Fibroblast of skin of right quadriceps (primary cell): ENCODE measurements around the gene YIPF6.
"Not testable (repeated sequence)": the region's sequence is repeated elsewhere in the genome, so short reads cannot be mapped to it uniquely, and the experiment has no call there.

Source experiments
- DNase-seq: peaks from one replicate; pipeline ENCODE4 v3.0.0-alpha.2; 2013

YIPF6 gene

GRCh38 chrX:68508799-68509198 is 9.9 kb downstream of the YIPF6 start:
- peak; percentile 0 for DNase-seq

DNA sequence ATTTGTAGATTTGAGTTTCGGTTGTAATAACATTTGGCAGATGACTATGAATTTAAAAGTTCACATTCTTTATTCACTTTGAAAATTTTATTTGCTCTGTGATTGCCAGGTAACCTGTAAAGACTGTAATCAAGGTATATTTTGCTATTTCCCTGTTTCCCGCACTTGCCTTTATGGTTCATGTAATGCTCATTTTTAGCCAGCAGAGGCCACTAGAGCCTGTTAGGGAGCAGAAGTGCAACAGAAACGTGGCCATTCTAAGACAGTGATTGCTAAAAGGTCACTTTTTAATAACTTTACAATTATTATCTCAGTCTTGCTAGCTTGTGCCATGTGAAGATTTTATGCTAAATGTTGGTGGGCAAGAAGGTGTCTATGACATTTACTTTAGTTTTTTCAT is 12.4 kb downstream of the YIPF6 start:
- peak; percentile 18 for DNase-seq

- not testable (repeated sequence) for DNase-seq
These were observed 25.8 kb downstream of the YIPF6 start for GRCh38 chrX:68524680-68525079.

DNA sequence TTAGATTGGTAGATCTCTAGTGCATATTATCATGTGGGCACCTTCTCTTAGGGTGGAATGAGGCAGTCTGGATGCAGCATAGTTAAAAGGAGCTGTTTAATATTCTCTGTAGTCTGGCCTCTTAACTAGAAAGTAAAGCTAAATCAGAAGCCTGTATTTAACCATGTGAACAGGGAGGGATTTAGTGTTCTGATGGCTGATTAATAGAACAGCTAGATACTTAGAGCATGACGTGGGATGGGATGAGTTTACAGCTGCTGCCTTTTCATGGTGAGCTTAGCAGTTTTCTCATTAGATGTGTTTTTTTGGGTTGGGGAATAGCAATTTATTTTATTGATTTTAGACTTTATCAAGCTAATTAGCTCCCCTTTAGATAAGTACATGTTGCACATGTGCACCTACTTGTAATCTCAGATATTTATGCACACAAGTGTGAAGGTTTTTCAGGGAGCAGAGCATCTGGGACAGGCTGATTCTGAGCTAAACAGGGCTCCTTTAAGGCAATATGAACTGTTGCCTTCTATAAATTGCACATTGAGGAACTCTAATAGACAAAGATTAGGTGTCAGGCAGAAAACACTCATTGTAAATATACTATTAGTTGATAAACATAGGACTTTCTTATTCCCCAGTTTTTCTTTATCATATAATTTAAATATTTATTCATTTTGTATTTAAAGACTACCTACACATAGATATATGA is 34.1 kb downstream of the YIPF6 start:
- DNase-seq, result peak; percentile 0

- DNase-seq, result no peak
These were observed 34.8 kb downstream of the YIPF6 start for GRCh38 chrX:68533656-68534055.

- no peak for DNase-seq
These were observed 35.8 kb downstream of the YIPF6 start for GRCh38 chrX:68534691-68535090.

GRCh38 chrX:68536429-68536828 is 37.6 kb downstream of the YIPF6 start:
- no peak for DNase-seq

DNA sequence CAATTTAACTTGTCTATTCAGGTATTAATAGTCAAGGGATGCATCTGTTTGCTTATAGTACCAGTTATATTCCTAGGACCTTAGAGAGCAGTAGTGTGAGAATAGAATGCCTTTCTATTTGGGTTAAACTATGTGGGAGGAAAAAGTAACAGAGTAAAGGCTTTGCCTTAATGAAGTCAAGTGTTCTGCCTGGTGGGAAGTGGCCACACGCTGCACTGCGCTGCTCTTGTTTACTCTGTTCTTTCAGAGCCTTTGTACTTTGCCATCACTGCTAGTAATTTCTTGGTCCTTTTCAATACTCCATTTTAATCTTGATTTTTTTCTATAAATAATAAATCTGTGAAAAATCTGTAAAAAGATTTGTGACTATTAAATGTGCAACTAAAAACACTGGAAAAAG is 38.0 kb downstream of the YIPF6 start:
- no peak for DNase-seq

- no peak for DNase-seq
These were observed 51.3 kb downstream of the YIPF6 start for GRCh38 chrX:68550193-68550592.

GRCh38 chrX:68556036-68556435 is 57.2 kb downstream of the YIPF6 start:
- no peak for DNase-seq

GRCh38 chrX:68557126-68557525 is 58.3 kb downstream of the YIPF6 start:
- not testable (repeated sequence) for DNase-seq

DNA sequence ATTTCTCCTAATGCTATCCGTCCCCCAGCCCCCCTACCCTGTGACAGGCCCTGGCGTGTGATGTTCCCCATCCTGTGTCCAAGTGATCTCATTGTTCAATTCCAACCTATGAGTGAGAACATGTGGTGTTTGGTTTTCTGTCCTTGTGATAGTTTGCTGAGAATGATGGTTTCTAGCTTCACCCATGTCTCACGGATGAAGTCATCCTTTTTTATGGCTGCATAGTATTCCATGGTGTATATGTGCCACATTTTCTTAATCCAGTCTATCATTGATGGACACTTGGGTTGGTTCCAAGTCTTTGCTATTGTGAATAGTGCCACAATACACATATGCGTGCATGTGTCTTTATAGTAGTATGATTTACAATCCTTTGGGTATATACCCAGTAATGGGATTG is 61.1 kb downstream of the YIPF6 start:
- DNase-seq, result not testable (repeated sequence)

GRCh38 chrX:68568136-68568535 is 69.3 kb downstream of the YIPF6 start:
- no peak for DNase-seq

DNA sequence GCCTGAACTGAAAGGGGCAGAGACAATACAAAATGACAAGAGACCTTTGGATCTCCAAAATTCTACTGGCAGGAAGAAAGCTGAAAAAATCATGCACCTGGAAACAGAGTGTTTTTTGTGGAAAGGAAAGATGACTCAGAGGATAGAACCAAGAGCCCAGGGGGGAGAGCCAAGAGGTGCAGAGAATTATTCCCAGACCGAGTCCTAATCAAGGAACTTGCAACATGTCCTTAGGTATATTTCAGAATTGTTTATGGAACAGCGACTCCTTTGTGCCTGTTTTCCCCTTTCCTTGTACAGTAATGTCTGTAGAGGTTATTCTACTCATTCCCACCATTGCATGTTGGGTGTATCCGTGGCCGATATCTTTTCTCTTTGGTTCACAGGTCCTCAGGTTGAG is 71.7 kb downstream of the YIPF6 start:
- DNase-seq, result no peak

DNA sequence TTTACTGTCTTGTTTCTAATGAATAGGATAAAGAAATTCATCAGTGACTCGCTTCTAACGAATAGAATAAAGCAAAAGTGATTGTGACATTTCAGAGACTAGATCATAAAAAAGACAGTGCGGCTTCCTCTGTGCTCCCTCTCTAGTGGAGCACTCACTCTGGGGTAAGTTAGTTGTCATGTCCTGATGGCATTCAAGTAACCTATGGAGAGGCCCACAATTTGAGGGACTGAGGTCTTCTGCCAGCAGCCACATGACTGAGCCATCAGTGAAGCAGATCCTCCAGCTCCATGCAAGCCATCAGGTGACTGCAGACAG is 72.4 kb downstream of the YIPF6 start:
- DNase-seq, result no peak

DNA sequence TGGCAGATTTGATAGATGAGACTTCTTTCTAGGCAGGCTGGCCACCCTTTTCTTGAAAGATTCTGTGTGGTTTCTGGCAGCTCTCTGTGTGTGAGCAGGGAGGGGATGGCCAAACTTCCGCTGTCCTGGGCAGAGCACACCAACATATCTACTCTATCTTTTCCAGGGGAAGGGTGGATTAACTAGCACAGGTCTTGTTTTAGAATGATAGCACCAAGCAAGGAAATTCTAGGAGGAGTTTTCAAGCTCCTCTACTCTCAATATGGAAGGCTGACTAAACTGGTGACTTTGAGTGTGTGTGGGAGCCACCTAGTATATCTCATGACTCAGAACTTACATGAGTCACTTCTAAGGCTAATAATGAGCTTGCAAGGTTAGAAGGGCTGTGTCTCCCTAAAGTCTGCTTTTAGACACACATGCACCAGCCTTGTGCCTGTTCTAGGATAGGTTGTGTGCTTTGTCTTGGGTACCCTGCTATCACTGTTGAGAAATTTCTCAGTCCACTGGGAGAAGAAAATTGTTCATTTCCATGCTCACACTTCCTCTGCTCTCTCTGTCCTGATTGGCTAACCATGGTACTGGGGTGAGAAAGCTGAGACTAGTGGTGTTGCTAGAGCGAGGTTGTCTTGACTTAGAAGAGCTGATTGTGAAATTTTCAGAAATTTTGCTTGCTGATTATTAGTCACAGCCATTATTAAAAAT is 72.9 kb downstream of the YIPF6 start:
- peak; percentile 61 for DNase-seq

DNA sequence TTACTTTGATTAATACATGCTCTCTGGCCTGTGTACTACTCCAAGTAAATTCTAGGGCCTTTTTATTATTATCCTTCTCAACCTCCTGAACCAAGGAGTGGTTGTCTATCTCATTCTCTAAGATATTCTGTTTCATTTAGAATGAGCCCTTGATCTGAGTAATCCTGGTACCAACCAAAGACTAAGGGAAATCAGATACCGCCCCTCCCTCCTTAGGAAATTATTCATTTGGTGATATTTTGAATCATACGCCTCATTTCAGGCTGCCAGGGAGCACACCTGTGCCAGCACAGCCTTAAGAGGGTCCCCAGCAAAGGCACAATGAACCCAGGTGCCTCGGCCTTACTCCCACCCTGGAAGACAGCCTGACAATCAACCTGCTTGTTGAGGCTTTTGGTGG is 75.4 kb downstream of the YIPF6 start:
- DNase-seq, result no peak

DNA sequence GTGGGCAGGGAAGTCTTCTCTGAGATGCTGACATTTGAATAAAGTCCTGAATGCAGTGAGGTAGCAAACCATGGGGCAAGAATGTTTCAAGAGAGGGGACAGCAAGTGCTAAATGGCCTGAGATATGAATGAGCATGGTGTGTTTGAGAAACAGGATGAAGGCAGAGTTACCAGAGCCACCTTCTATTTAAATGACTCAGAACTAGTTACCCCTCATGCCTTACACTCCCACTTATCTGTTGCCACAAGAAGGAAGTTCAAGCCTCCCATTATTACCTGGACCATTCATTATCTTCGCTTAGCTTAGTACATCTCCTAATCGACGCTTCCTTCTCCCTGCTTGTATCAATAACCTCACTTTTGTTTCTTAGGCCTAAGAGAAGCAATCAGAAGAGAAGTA is 81.0 kb downstream of the YIPF6 start:
- DNase-seq, result no peak

DNA sequence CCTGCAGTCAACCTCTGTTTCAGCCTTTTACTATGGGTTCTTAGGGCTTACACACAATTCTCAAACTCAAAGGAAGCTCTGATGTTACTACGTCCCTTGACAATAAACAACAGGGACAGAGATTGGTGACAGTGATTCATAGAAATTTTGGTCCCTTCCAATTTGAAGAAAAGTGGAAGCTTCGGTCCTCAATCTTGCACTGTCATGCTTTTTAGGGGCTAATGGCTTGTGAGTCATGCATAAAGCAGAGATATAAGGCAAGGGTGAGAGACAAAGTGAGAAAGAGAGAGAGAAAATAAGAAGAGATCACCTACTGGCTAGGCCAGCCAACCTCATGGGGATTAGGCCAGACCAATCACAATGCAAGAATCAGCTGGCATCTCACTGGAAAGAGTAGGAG is 85.4 kb downstream of the YIPF6 start:
- no peak for DNase-seq
